A549 treated with CORT108297 at 1 μM for 4 hours (cell line): Measurements from ENCODE around the gene CRLF3. TPM values are rescaled to one million over a fixed set of nuclear protein-coding genes. Genes with fewer than 3 reads are reported as not detected.

Experiments used
- total RNA-seq: library from RNA; stranded (reverse); fragments of 200-300 nt; extraction: Qiagen RNA extraction; gene quantifications from 5 replicates; pipeline ENCODE4 v1.2.3, GENCODE V29; 2022

The CRLF3 gene, protein sequence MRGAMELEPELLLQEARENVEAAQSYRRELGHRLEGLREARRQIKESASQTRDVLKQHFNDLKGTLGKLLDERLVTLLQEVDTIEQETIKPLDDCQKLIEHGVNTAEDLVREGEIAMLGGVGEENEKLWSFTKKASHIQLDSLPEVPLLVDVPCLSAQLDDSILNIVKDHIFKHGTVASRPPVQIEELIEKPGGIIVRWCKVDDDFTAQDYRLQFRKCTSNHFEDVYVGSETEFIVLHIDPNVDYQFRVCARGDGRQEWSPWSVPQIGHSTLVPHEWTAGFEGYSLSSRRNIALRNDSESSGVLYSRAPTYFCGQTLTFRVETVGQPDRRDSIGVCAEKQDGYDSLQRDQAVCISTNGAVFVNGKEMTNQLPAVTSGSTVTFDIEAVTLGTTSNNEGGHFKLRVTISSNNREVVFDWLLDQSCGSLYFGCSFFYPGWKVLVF
- 13.2 to 17.8 TPM (median 14.8 TPM) in 5 replicates for total RNA-seq

GRCh38 chr17:30824356-30825145, at the start of gene CRLF3:
CRLF3 (minus strand) TSS chr17:30824692; CDS start chr17:30824651, 41 bp downstream.

DNA sequence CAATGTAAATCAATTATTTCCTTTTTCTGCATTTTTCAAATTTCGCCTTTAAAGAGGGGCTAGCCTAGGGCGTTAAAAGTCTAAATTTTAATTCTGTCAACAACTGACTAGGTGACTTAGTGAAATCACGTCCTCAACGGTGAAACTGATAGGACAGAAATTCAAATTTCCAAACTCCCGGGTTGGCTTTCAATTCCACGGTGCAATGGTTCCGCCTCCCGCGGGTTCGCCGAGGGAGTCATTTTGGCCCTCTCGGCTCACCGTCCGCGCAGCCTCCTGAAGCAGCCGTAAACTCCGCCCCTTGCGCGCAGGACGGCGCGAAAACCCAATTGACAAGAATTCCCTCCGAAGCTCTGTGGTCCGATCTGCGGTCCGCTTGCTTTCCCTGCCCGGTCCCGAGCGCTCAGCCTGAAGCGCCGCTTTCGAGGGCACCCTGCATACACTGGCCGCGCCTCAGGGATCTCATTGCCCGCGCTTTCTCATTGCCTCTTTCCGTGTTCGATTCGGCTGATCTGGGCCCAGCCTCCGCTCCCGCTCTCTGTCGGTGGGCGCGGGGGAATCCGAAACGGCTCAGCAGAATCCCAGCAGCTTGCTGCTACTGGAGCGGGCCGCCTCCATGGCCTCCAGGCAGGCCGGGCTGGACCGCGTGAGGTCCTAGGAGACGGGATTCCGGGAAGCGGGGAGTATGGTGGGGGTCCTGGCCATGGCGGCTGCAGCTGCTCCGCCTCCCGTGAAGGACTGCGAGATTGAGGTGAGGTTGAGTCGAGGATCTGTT, 7.4 kb upstream of the CRLF3 start, which contains the start of gene ATAD5:
ATAD5 (plus strand) TSS at position 304 of the 775 bp plus-strand sequence; CDS start at position 686, 382 bp downstream.

Other genes with a start within 250 kb of the CRLF3 start
- 3.8 to 4.8 TPM (median 4.4 TPM) in 5 replicates for gene ATAD5, start 7.3 kb upstream of the CRLF3 start, total RNA-seq
- gene TEFM, start 81.5 kb upstream of the CRLF3 start, total RNA-seq: 18.0 to 32.4 TPM (median 19.7 TPM) in 5 replicates
- gene ADAP2, start 97.3 kb upstream of the CRLF3 start, total RNA-seq: 2.5 to 3.0 TPM (median 2.8 TPM) in 5 replicates
- gene RNF135, start 146.3 kb upstream of the CRLF3 start, total RNA-seq: 22.2 to 25.7 TPM (median 24.7 TPM) in 5 replicates